Activated CD8-positive, alpha-beta memory T cell treated with anti-CD3 and anti-CD28 coated beads, Interleukin-2, amount 50 U/mL, for 4 hours (primary cell): ENCODE measurements around the gene P2RY6.

Experiments
- DNase-seq: peaks from one replicate; pipeline ENCODE4 v3.0.0-alpha.2; 2020

Gene P2RY6

GRCh38 chr11:73237471-73238290, 34.5 kb upstream of the P2RY6 start:
- no peak for DNase-seq

- no peak for DNase-seq
Observed at GRCh38 chr11:73239111-73239521, 33.0 kb upstream of the P2RY6 start.

GRCh38 chr11:73239571-73240189, 32.5 kb upstream of the P2RY6 start:
- no peak for DNase-seq

GRCh38 chr11:73240190-73240781, 31.9 kb upstream of the P2RY6 start:
- DNase-seq: no peak

- no peak for DNase-seq
Observed at GRCh38 chr11:73241300-73241699, 30.8 kb upstream of the P2RY6 start.

GRCh38 chr11:73242251-73243092, 29.7 kb upstream of the P2RY6 start:
- peak; percentile 72 for DNase-seq

GRCh38 chr11:73243093-73243485, 29.0 kb upstream of the P2RY6 start:
- DNase-seq: no peak

- DNase-seq: no peak
Observed at GRCh38 chr11:73244589-73245240, 27.4 kb upstream of the P2RY6 start.

- DNase-seq: no peak
Observed at GRCh38 chr11:73245461-73245860, 26.7 kb upstream of the P2RY6 start.

- no peak for DNase-seq
Observed at GRCh38 chr11:73246303-73246702, 25.8 kb upstream of the P2RY6 start.

- no peak for DNase-seq
Observed at GRCh38 chr11:73248526-73249185, 23.5 kb upstream of the P2RY6 start.

- DNase-seq: no peak
Observed at GRCh38 chr11:73249304-73249703, 22.8 kb upstream of the P2RY6 start.

GRCh38 chr11:73249853-73250783, 22.0 kb upstream of the P2RY6 start:
- no peak for DNase-seq

- no peak for DNase-seq
Observed at GRCh38 chr11:73252577-73253191, 19.5 kb upstream of the P2RY6 start.

- no peak for DNase-seq
Observed at GRCh38 chr11:73257342-73258103, 14.6 kb upstream of the P2RY6 start.

GRCh38 chr11:73258104-73259035, 13.8 kb upstream of the P2RY6 start:
- DNase-seq: no peak

GRCh38 chr11:73259406-73260126, 12.6 kb upstream of the P2RY6 start:
- no peak for DNase-seq

GRCh38 chr11:73260127-73260457, 12.0 kb upstream of the P2RY6 start:
- DNase-seq: no peak
